DMS79 (cell line): ENCODE results near the gene STX19.
"Not testable (repeated sequence)": the region's sequence is repeated elsewhere in the genome, so short reads cannot be mapped to it uniquely, and the experiment has no call there.

Experiments
- DNase-seq: peaks from one replicate; lab custom pipeline; 2025; lab: John Stamatoyannopoulos, UW

Gene STX19

GRCh38 chr3:93979850-93980676 lies 48.3 kb downstream of the STX19 start, which contains the start of gene ARL13B:
ARL13B (plus strand) TSS chr3:93980155; CDS start chr3:93980424, 269 bp downstream.
- DNase-seq, result peak; percentile 99

GRCh38 chr3:93973131-93974126 lies 55.0 kb downstream of the STX19 start, which contains the start of gene PROS1:
PROS1 (minus strand) TSS chr3:93973896; CDS start chr3:93973749, 147 bp downstream.
- DNase-seq, result peak; percentile 19

GRCh38 chr3:93969997-93970396 lies 58.4 kb downstream of the STX19 start:
- DNase-seq, result no peak

GRCh38 chr3:93969443-93969842 lies 59.0 kb downstream of the STX19 start:
- no peak for DNase-seq

GRCh38 chr3:93965106-93965505 lies 63.3 kb downstream of the STX19 start:
- not testable (repeated sequence) for DNase-seq
